AG04450 (cell line): ENCODE data around the gene SCUBE2. TPM values are rescaled to one million over a fixed set of nuclear protein-coding genes. Genes with fewer than 3 reads are reported as not detected.

ENCODE experiments used
- CTCF ChIA-PET: fragments of 300-600, 350-600 bp; formaldehyde crosslinking; extraction: SDS; loops from one replicate; lab custom pipeline; 2022; ENCODE audit warnings: antibody characterized with exemption, inconsistent platforms; lab: Charles Lee
- POLR2A ChIA-PET: fragments of 350-600 bp; formaldehyde crosslinking; extraction: SDS; loops from one replicate; lab custom pipeline; 2021; ENCODE audit warnings: antibody characterized with exemption, inconsistent platforms; lab: Yijun Ruan, JAX
- DNase-seq: peaks from one replicate; pipeline ENCODE4 v3.0.0-alpha.2; 2011; ENCODE audit warnings: low read depth, low spot score
- H3K27ac ChIP-seq: one replicate; pipeline ENCODE4 v1.5.1; 2012; ENCODE audit warnings: low read depth, low read length, control low read depth
- H3K27me3 ChIP-seq: one replicate; pipeline ENCODE4 v1.6.0; 2012; ENCODE audit warnings: low read length; ENCODE audit not compliant: control insufficient read depth, insufficient read depth
- H3K4me3 ChIP-seq: 2 replicates; pipeline ENCODE4 v1.5.1; 2011; ENCODE audit warnings: mild to moderate bottlenecking, low read depth, low read length, control low read depth
- H3K9me3 ChIP-seq: 2 replicates; pipeline ENCODE4 v1.5.1; 2012; ENCODE audit warnings: low read length; ENCODE audit not compliant: control insufficient read depth, insufficient read depth
- polyA plus RNA-seq: library from polyadenylated mRNA; depleted of rRNA; stranded (reverse); fragments of >200 nt; gene quantifications from 2 replicates; pipeline ENCODE4 v1.2.3, GENCODE V29; 2011; rRNA removed
- small RNA-seq: library from RNA; depleted of rRNA; stranded (forward); fragments of <200 nt; gene quantifications from one replicate; pipeline ENCODE3, GENCODE V24; 2012; ENCODE audit warnings: low read depth; ENCODE audit not compliant: insufficient read length
- TF ChIP-seq, protein P1 (sequence below): IDR thresholded peaks from 2 replicates; pipeline ENCODE4 v1.5.1; 2011; ENCODE audit warnings: low read depth, low read length, control low read depth, inconsistent platforms

The SCUBE2 gene
- polyA plus RNA-seq, 1 experiment = 1.3 TPM

GRCh38 chr11:8971924-8972316 lies 119.5 kb downstream of the SCUBE2 start:
- POLR2A ChIA-PET = no interaction called here
- Histone ChIP-seq H3K9me3 (no peaks in the 10 kb centered on the region), H3K4me3 (no peak overlapping the region), H3K27me3 (no peaks in the 10 kb centered on the region), H3K27ac (no peak overlapping the region)
- CTCF ChIA-PET = interaction anchor here (1.3 kb wide), 1 partner anchor 166 kb away, joined by 5 read pairs; no protein-coding TSS in a partner anchor
- DNase-seq = no peak
- TF ChIP-seq, protein P1, sequence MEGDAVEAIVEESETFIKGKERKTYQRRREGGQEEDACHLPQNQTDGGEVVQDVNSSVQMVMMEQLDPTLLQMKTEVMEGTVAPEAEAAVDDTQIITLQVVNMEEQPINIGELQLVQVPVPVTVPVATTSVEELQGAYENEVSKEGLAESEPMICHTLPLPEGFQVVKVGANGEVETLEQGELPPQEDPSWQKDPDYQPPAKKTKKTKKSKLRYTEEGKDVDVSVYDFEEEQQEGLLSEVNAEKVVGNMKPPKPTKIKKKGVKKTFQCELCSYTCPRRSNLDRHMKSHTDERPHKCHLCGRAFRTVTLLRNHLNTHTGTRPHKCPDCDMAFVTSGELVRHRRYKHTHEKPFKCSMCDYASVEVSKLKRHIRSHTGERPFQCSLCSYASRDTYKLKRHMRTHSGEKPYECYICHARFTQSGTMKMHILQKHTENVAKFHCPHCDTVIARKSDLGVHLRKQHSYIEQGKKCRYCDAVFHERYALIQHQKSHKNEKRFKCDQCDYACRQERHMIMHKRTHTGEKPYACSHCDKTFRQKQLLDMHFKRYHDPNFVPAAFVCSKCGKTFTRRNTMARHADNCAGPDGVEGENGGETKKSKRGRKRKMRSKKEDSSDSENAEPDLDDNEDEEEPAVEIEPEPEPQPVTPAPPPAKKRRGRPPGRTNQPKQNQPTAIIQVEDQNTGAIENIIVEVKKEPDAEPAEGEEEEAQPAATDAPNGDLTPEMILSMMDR = no peak

DNA sequence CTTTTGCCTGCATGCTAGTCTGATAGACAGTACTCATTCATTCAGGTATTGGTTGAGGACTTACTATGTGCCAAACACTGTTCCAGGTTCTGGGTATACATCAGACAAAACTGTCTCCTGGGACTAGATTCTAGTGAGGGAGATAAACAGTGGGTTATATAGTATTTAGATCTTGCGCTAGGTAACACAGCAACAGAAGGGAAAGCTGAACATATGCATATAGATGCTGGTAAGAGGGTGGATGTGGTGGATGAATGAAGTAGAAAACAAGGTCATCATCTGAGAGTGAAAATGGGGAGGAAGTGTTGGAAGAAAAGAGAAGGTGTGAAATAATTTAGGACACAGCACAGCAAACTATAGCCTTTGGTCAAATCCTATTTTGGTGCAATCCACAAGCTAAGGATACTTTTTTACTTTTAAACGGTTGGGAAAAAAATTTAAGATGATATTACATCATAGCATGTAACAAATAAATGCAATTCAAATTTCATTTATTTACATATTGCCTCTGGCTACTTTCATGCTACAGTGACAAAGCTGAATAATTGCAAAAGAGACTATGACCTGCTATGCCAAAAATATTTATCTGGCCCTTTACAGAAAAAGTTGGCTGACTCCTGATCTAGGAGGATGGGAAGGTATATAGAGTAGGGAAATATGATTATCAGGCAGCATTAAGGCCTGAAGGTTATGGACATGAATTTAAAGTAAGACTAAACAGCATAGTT lies 120.0 kb downstream of the SCUBE2 start:
- no peak for DNase-seq
- no peak overlapping the region for H3K27ac ChIP-seq
- ChIA-PET CTCF (interaction anchor here (1.3 kb wide), 1 partner anchor 167 kb away, joined by 5 read pairs; no protein-coding TSS in a partner anchor), POLR2A (no interaction called here)
- H3K9me3 ChIP-seq = no peaks in the 10 kb centered on the region
- no peaks in the 10 kb centered on the region for H3K27me3 ChIP-seq
- H3K4me3 ChIP-seq = no peak overlapping the region
- TF ChIP-seq, protein P1 = no peak

Small RNA genes within 50 kb of the gene (small RNA-seq; reads per million reads assigned to genes)
- not detected for gene MIR5691

Other genes starting within 250 kb of the SCUBE2 start
- gene AKIP1, start 180.4 kb downstream of the SCUBE2 start, polyA plus RNA-seq = 39.6 and 41.4 TPM in 2 replicates
- not detected in 2 replicates for gene C11orf16, start 158.7 kb downstream of the SCUBE2 start, polyA plus RNA-seq
- not detected in 2 replicates for gene ASCL3, start 148.6 kb downstream of the SCUBE2 start, polyA plus RNA-seq
- gene TMEM9B, start 127.2 kb downstream of the SCUBE2 start, polyA plus RNA-seq = 45.2 and 53.9 TPM in 2 replicates
- 11.1 and 12.3 TPM in 2 replicates for gene NRIP3, start 87.6 kb downstream of the SCUBE2 start, polyA plus RNA-seq
- 145 and 175 TPM in 2 replicates for gene DENND5A, start 173.8 kb upstream of the SCUBE2 start, polyA plus RNA-seq
- 19.7 and 26.3 TPM in 2 replicates for gene TMEM41B, start 223.0 kb upstream of the SCUBE2 start, polyA plus RNA-seq